Keratinocyte (primary cell): ENCODE data around the gene QRICH1.

Experiments used
- CTCF ChIP-seq, 3 experiments: IDR thresholded peaks in 1 of 3; conservative IDR thresholded peaks in 1 of 3; optimal IDR thresholded peaks in 1 of 3; 2 replicates in 2 of 3; 3 replicates in 1 of 3; pipeline versions ENCODE3 to v1.5.1; 2011; ENCODE audit warnings: low read length in 3 of 3, mild to moderate bottlenecking in 3 of 3, moderate library complexity in 2 of 3, control low read depth in 1 of 3, inconsistent platforms in 1 of 3; ENCODE audit not compliant: insufficient read depth in 2 of 3; ENCODE audit errors: extremely low read depth in 1 of 3
- EZH2 ChIP-seq: IDR thresholded peaks from one replicate; pipeline ENCODE4 v1.6.1; 2012; ENCODE audit warnings: inconsistent platforms, mild to moderate bottlenecking, low read length, moderate library complexity

DNA sequence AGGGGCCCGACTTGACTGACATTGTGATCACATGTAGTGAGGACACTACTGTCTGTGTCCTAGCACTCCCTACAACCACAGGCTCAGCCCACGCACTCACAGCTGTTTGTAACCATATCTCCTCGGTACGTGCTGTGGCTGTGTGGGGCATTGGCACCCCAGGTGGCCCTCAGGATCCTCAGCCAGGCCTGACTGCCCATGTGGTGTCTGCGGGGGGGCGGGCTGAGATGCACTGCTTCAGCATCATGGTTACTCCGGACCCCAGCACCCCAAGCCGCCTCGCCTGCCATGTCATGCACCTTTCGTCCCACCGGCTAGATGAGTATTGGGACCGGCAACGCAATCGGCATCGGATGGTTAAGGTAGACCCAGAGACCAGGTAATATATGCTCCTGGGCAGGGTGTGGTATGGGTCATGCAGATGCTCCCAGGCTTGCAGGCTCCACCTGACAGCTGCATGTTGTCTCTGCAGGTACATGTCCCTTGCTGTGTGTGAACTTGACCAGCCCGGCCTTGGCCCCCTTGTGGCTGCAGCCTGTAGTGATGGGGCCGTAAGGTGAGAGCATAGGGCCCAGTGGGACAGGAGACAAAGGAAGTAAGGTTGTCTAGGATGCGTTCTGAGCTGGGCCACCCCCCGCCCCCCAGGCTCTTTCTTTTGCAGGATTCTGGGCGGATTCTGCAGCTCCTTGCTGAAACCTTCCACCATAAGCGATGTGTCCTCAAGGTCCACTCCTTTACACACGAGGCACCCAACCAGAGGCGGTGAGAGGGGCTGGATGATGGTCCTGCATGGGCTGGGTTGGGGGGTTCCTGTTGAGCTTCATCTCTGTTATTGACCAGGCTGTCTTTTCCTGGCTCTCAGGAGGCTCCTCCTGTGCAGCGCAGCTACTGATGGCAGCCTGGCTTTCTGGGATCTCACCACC, 79.9 kb downstream of the QRICH1 start:
- TF ChIP-seq CTCF (optimal IDR thresholded peaks at IDR 0.05 in 1 of 3, IDR thresholded peaks at IDR 0.05 in 1 of 3, conservative IDR thresholded peaks at IDR 0.05 in 1 of 3; ENCODE audit: extremely low read depth in 1 of 3, insufficient read depth in 2 of 3, low read length in 3 of 3) (peak in 2 of 3 experiments; percentile 61 to 68), EZH2 (no peak)
